ENCODE data around the gene CNTN4.
A peak's percentile ranks its signal among the peaks of the same experiment; 100 is the strongest.

The CNTN4 gene

GRCh38 chr3:2741516-2741915 is 642.9 kb downstream of the CNTN4 start:
- no peaks in the 10 kb centered on the region for H3K27me3 ChIP-seq (ENCODE audit: control insufficient read depth in 1 of 2, insufficient read depth in 1 of 2, low read length in 2 of 2)
- no peaks in the 10 kb centered on the region for H3K9me3 ChIP-seq (ENCODE audit: control insufficient read depth, low read length)
- no peak overlapping the region for H4K8ac ChIP-seq (ENCODE audit: low read length)
- H4K91ac ChIP-seq (ENCODE audit: low read length): no peak overlapping the region
- no peak for DNase-seq
- no peaks in the 10 kb centered on the region for H3K36me3 ChIP-seq (ENCODE audit: control insufficient read depth in 1 of 2, insufficient read depth in 2 of 2, low read depth in 1 of 2, low read length in 2 of 2)
- H2BK15ac ChIP-seq (ENCODE audit: low read depth, poor library complexity, severe bottlenecking): no peak overlapping the region
- no peak overlapping the region for H2AFZ ChIP-seq (ENCODE audit: low read depth, low read length)
- H3K4me3 ChIP-seq (ENCODE audit: insufficient read depth in 1 of 2, low read depth in 1 of 2, low read length in 2 of 2): no peak overlapping the region
- no peak overlapping the region for H3K18ac ChIP-seq (ENCODE audit: low read depth in 1 of 2, low read length in 2 of 2)
- no peaks in the 10 kb centered on the region for H3K4me1 ChIP-seq (ENCODE audit: control insufficient read depth, insufficient read depth, low read depth, low read length)
- H3K9ac ChIP-seq (ENCODE audit: low read length): no peak overlapping the region
- no peak overlapping the region for H3K4ac ChIP-seq (ENCODE audit: low read depth in 1 of 2, low read length in 2 of 2)
- H3K14ac ChIP-seq (ENCODE audit: low read length in 2 of 2): no peak overlapping the region
- no peak overlapping the region for H2BK12ac ChIP-seq (ENCODE audit: low read length in 2 of 2)
- no peak overlapping the region for H3K4me2 ChIP-seq (ENCODE audit: low read length, poor library complexity, severe bottlenecking)
- H3K79me1 ChIP-seq (replicated peaks; ENCODE audit: low read length, poor library complexity, severe bottlenecking): no peaks in the 10 kb centered on the region
- H2BK120ac ChIP-seq (ENCODE audit: low read depth, low read length): no peak overlapping the region
- H3K23ac ChIP-seq (ENCODE audit: low read length in 2 of 2): no peak overlapping the region
- H2BK5ac ChIP-seq (ENCODE audit: low read depth, low read length, poor library complexity, severe bottlenecking): no peak overlapping the region
- no peak overlapping the region for H3K27ac ChIP-seq (ENCODE audit: low read length, poor library complexity, severe bottlenecking)
- H2AK5ac ChIP-seq (ENCODE audit: low read length, severe bottlenecking): no peak overlapping the region
- WGBS: 76% methylated on average over 3 of the region's 3 CpGs

- Histone ChIP-seq H2BK120ac (ENCODE audit: low read depth, low read length) (no peak overlapping the region), H3K4me1 (ENCODE audit: control insufficient read depth, insufficient read depth, low read depth, low read length) (no peaks in the 10 kb centered on the region), H3K27me3 (ENCODE audit: control insufficient read depth in 1 of 2, insufficient read depth in 1 of 2, low read length in 2 of 2) (no peaks in the 10 kb centered on the region), H2BK12ac (ENCODE audit: low read length in 2 of 2) (no peak overlapping the region), H3K4me3 (ENCODE audit: insufficient read depth in 1 of 2, low read depth in 1 of 2, low read length in 2 of 2) (no peak overlapping the region), H2BK5ac (ENCODE audit: low read depth, low read length, poor library complexity, severe bottlenecking) (no peak overlapping the region), H4K8ac (ENCODE audit: low read length) (no peak overlapping the region), H3K23ac (ENCODE audit: low read length in 2 of 2) (no peak overlapping the region), H3K14ac (ENCODE audit: low read length in 2 of 2) (no peak overlapping the region), H3K4ac (ENCODE audit: low read depth in 1 of 2, low read length in 2 of 2) (no peak overlapping the region), H3K27ac (ENCODE audit: low read length, poor library complexity, severe bottlenecking) (no peak overlapping the region), H3K9ac (ENCODE audit: low read length) (no peak overlapping the region), H3K79me1 (replicated peaks; ENCODE audit: low read length, poor library complexity, severe bottlenecking) (no peaks in the 10 kb centered on the region), H2BK15ac (ENCODE audit: low read depth, poor library complexity, severe bottlenecking) (no peak overlapping the region), H3K18ac (ENCODE audit: low read depth in 1 of 2, low read length in 2 of 2) (no peak overlapping the region), H2AFZ (ENCODE audit: low read depth, low read length) (no peak overlapping the region), H2AK5ac (ENCODE audit: low read length, severe bottlenecking) (no peak overlapping the region), H4K91ac (ENCODE audit: low read length) (no peak overlapping the region), H3K36me3 (ENCODE audit: control insufficient read depth in 1 of 2, insufficient read depth in 2 of 2, low read depth in 1 of 2, low read length in 2 of 2) (no peaks in the 10 kb centered on the region), H3K4me2 (ENCODE audit: low read length, poor library complexity, severe bottlenecking) (no peak overlapping the region), H3K9me3 (ENCODE audit: control insufficient read depth, low read length) (no peaks in the 10 kb centered on the region)
- DNase-seq: peak; percentile 48
- WGBS: 8% methylated on average over 7 of the region's 9 CpGs
Observed at GRCh38 chr3:2765002-2765579, 666.4 kb downstream of the CNTN4 start.

GRCh38 chr3:2770451-2770850 is 671.8 kb downstream of the CNTN4 start:
- H3K79me1 ChIP-seq (replicated peaks; ENCODE audit: low read length, poor library complexity, severe bottlenecking): no peaks in the 10 kb centered on the region
- peak; percentile 95 for DNase-seq
- no peak overlapping the region for H2BK15ac ChIP-seq (ENCODE audit: low read depth, poor library complexity, severe bottlenecking)
- no peak overlapping the region for H3K18ac ChIP-seq (ENCODE audit: low read depth in 1 of 2, low read length in 2 of 2)
- no peak overlapping the region for H2AFZ ChIP-seq (ENCODE audit: low read depth, low read length)
- H4K91ac ChIP-seq (ENCODE audit: low read length): no peak overlapping the region
- H2BK120ac ChIP-seq (ENCODE audit: low read depth, low read length): no peak overlapping the region
- H3K36me3 ChIP-seq (ENCODE audit: control insufficient read depth in 1 of 2, insufficient read depth in 2 of 2, low read depth in 1 of 2, low read length in 2 of 2): no peaks in the 10 kb centered on the region
- no peaks in the 10 kb centered on the region for H3K9me3 ChIP-seq (ENCODE audit: control insufficient read depth, low read length)
- H2BK12ac ChIP-seq (ENCODE audit: low read length in 2 of 2): no peak overlapping the region
- H3K27ac ChIP-seq (ENCODE audit: low read length, poor library complexity, severe bottlenecking): no peak overlapping the region
- H3K4me1 ChIP-seq (ENCODE audit: control insufficient read depth, insufficient read depth, low read depth, low read length): no peaks in the 10 kb centered on the region
- H3K23ac ChIP-seq (ENCODE audit: low read length in 2 of 2): no peak overlapping the region
- WGBS: 5% methylated on average over 2 of the region's 2 CpGs
- no peak overlapping the region for H3K4me3 ChIP-seq (ENCODE audit: insufficient read depth in 1 of 2, low read depth in 1 of 2, low read length in 2 of 2)
- no peaks in the 10 kb centered on the region for H3K27me3 ChIP-seq (ENCODE audit: control insufficient read depth in 1 of 2, insufficient read depth in 1 of 2, low read length in 2 of 2)
- H2AK5ac ChIP-seq (ENCODE audit: low read length, severe bottlenecking): no peak overlapping the region
- no peak overlapping the region for H2BK5ac ChIP-seq (ENCODE audit: low read depth, low read length, poor library complexity, severe bottlenecking)
- H4K8ac ChIP-seq (ENCODE audit: low read length): no peak overlapping the region
- H3K9ac ChIP-seq (ENCODE audit: low read length): no peak overlapping the region
- no peak overlapping the region for H3K4ac ChIP-seq (ENCODE audit: low read depth in 1 of 2, low read length in 2 of 2)
- H3K4me2 ChIP-seq (ENCODE audit: low read length, poor library complexity, severe bottlenecking): no peak overlapping the region
- no peak overlapping the region for H3K14ac ChIP-seq (ENCODE audit: low read length in 2 of 2)

- no peaks in the 10 kb centered on the region for H3K9me3 ChIP-seq (ENCODE audit: control insufficient read depth, low read length)
- H2AK5ac ChIP-seq (ENCODE audit: low read length, severe bottlenecking): no peak overlapping the region
- H3K4me1 ChIP-seq (ENCODE audit: control insufficient read depth, insufficient read depth, low read depth, low read length): no peaks in the 10 kb centered on the region
- no peak overlapping the region for H3K9ac ChIP-seq (ENCODE audit: low read length)
- no peak for DNase-seq
- no peak overlapping the region for H4K8ac ChIP-seq (ENCODE audit: low read length)
- no peak overlapping the region for H2BK5ac ChIP-seq (ENCODE audit: low read depth, low read length, poor library complexity, severe bottlenecking)
- H3K27ac ChIP-seq (ENCODE audit: low read length, poor library complexity, severe bottlenecking): no peak overlapping the region
- no peak overlapping the region for H3K4me2 ChIP-seq (ENCODE audit: low read length, poor library complexity, severe bottlenecking)
- H3K23ac ChIP-seq (ENCODE audit: low read length in 2 of 2): no peak overlapping the region
- no peak overlapping the region for H2BK12ac ChIP-seq (ENCODE audit: low read length in 2 of 2)
- no peaks in the 10 kb centered on the region for H3K79me1 ChIP-seq (replicated peaks; ENCODE audit: low read length, poor library complexity, severe bottlenecking)
- no peak overlapping the region for H3K18ac ChIP-seq (ENCODE audit: low read depth in 1 of 2, low read length in 2 of 2)
- H2BK15ac ChIP-seq (ENCODE audit: low read depth, poor library complexity, severe bottlenecking): no peak overlapping the region
- H3K4ac ChIP-seq (ENCODE audit: low read depth in 1 of 2, low read length in 2 of 2): no peak overlapping the region
- no peak overlapping the region for H3K14ac ChIP-seq (ENCODE audit: low read length in 2 of 2)
- H3K36me3 ChIP-seq (ENCODE audit: control insufficient read depth in 1 of 2, insufficient read depth in 2 of 2, low read depth in 1 of 2, low read length in 2 of 2): no peaks in the 10 kb centered on the region
- H2BK120ac ChIP-seq (ENCODE audit: low read depth, low read length): no peak overlapping the region
- no peak overlapping the region for H3K4me3 ChIP-seq (ENCODE audit: insufficient read depth in 1 of 2, low read depth in 1 of 2, low read length in 2 of 2)
- H4K91ac ChIP-seq (ENCODE audit: low read length): no peak overlapping the region
- no peaks in the 10 kb centered on the region for H3K27me3 ChIP-seq (ENCODE audit: control insufficient read depth in 1 of 2, insufficient read depth in 1 of 2, low read length in 2 of 2)
- no peak overlapping the region for H2AFZ ChIP-seq (ENCODE audit: low read depth, low read length)
Observed at GRCh38 chr3:2771193-2771592, 672.5 kb downstream of the CNTN4 start.
